Esophagus (tissue), 2 donors: ENCODE measurements around the gene ZRANB2. TPM values are rescaled to one million over a fixed set of nuclear protein-coding genes. Genes with fewer than 3 reads are reported as not detected.

Experiments used
- H3K27ac ChIP-seq, 2 donors: one replicate each; pipeline ENCODE4 v1.5.1; 2013; ENCODE audit warnings: low read depth in 2 of 2, mild to moderate bottlenecking in 2 of 2, inconsistent platforms in 1 of 2, low read length in 1 of 2, moderate library complexity in 1 of 2
- H3K27me3 ChIP-seq, 2 donors: one replicate each; pipeline ENCODE4 v1.6.1; 2013; ENCODE audit warnings: low read length in 2 of 2, control low read depth in 1 of 2, mild to moderate bottlenecking in 1 of 2; ENCODE audit not compliant: insufficient read depth in 2 of 2, control insufficient read depth in 1 of 2
- H3K36me3 ChIP-seq, 2 donors: one replicate each; pipeline ENCODE4 v1.6.1; 2013; ENCODE audit warnings: low read length in 1 of 2; ENCODE audit not compliant: control insufficient read depth in 2 of 2, insufficient read depth in 2 of 2
- H3K4me1 ChIP-seq, 2 donors: one replicate each; pipeline ENCODE4 v1.6.1; 2013; ENCODE audit warnings: low read length in 1 of 2; ENCODE audit not compliant: control insufficient read depth in 2 of 2, insufficient read depth in 2 of 2
- H3K4me3 ChIP-seq, 2 donors: one replicate each; pipeline ENCODE4 v1.5.1; 2013; ENCODE audit warnings: low read length in 2 of 2, mild to moderate bottlenecking in 2 of 2, low read depth in 1 of 2, moderate library complexity in 1 of 2
- H3K9me3 ChIP-seq, 2 donors: one replicate each; pipeline ENCODE4 v1.6.1; 2013; ENCODE audit warnings: mild to moderate bottlenecking in 2 of 2, low read depth in 1 of 2, low read length in 1 of 2, moderate library complexity in 1 of 2; ENCODE audit not compliant: control insufficient read depth in 2 of 2, insufficient read depth in 1 of 2
- WGBS, 2 donors: extraction: QIAGEN DNeasy Blood & Tissue Kit; methylation state at CpG; one replicate each; pipeline ENCODE4 v1.1.7; 2013; 5-methylcytosine and 5-hydroxymethylcytosine counted together
- polyA plus RNA-seq, 2 donors: library from polyadenylated mRNA; stranded (reverse); fragments of 200-250 nt; gene quantifications; one replicate each; pipeline ENCODE4 v1.2.3, GENCODE V29; 2013
- donor health status: healthy with polysubstance abuse.
- donor health status: Bipolar disorder and iron deficiency.

ZRANB2 gene
- polyA plus RNA-seq, 2 donors: 26.6 to 29.5 TPM

- Histone ChIP-seq H3K9me3 (no peaks in the 10 kb centered on the region), H3K4me1 (no peaks in the 10 kb centered on the region), H3K27ac (no peak overlapping the region), H3K36me3 (no peaks in the 10 kb centered on the region), H3K4me3 (no peak overlapping the region), H3K27me3 (no peaks in the 10 kb centered on the region)
- WGBS, 2 donors: 56 to 61% methylated on average over 7 of the region's 7 CpGs
Measured at GRCh38 chr1:71019233-71019969, 61.4 kb downstream of the ZRANB2 start.

GRCh38 chr1:71018791-71019190, 62.0 kb downstream of the ZRANB2 start:
- no peak overlapping the region for H3K4me3 ChIP-seq
- H3K27ac ChIP-seq: no peak overlapping the region
- no peaks in the 10 kb centered on the region for H3K36me3 ChIP-seq
- no peaks in the 10 kb centered on the region for H3K9me3 ChIP-seq
- H3K27me3 ChIP-seq: no peaks in the 10 kb centered on the region
- no peaks in the 10 kb centered on the region for H3K4me1 ChIP-seq

GRCh38 chr1:71015745-71016144, 65.1 kb downstream of the ZRANB2 start:
- H3K27me3 ChIP-seq: no peaks in the 10 kb centered on the region
- 59 to 68% methylated on average over 5 of the region's 5 CpGs for WGBS, 2 donors
- H3K27ac ChIP-seq: no peak overlapping the region
- H3K4me3 ChIP-seq: no peak overlapping the region
- H3K4me1 ChIP-seq: no peaks in the 10 kb centered on the region
- no peaks in the 10 kb centered on the region for H3K9me3 ChIP-seq
- H3K36me3 ChIP-seq: no peaks in the 10 kb centered on the region

GRCh38 chr1:71014178-71014579, 66.7 kb downstream of the ZRANB2 start:
- no peaks in the 10 kb centered on the region for H3K4me1 ChIP-seq
- no peak overlapping the region for H3K4me3 ChIP-seq
- H3K27ac ChIP-seq: no peak overlapping the region
- no peaks in the 10 kb centered on the region for H3K36me3 ChIP-seq
- no peaks in the 10 kb centered on the region for H3K9me3 ChIP-seq
- no peaks in the 10 kb centered on the region for H3K27me3 ChIP-seq
- WGBS, 2 donors: 77 to 79% methylated on average over 1 of the region's 1 CpG

Other genes with a start within 250 kb of the ZRANB2 start
- gene PTGER3, start 33.2 kb downstream of the ZRANB2 start, polyA plus RNA-seq: 1 to 10 TPM in 1 of 2 donors, under 1 TPM in 1; 0.29 to 1.1 TPM